Vagina (tissue), 2 donors: ENCODE results near the gene MEGF6. TPM values are rescaled to one million over a fixed set of nuclear protein-coding genes. Genes with fewer than 3 reads are reported as not detected.

Source experiments
- DNase-seq, 2 donors: peaks; one replicate each; pipeline ENCODE4 v3.0.0-alpha.2; 2017; ENCODE audit errors: extremely low spot score in 2 of 2
- H3K27ac ChIP-seq: fragments of 200-600 bp; sonication (generic); one replicate; pipeline ENCODE4 v1.5.1; 2019
- H3K27me3 ChIP-seq: fragments of 200-600 bp; sonication (generic); one replicate; pipeline ENCODE4 v1.5.1; 2019
- H3K36me3 ChIP-seq, 2 donors: fragments of 200-600 bp; sonication (generic); one replicate each; pipeline ENCODE4 v1.5.1; 2017 to 2019
- H3K4me1 ChIP-seq: fragments of 200-600 bp; sonication (generic); one replicate; pipeline ENCODE4 v1.5.1; 2019
- H3K4me3 ChIP-seq, 2 donors: fragments of 200-600 bp; sonication (generic); 1 replicate in 1 of 2; 2 replicates in 1 of 2; pipeline ENCODE4 v1.5.1; 2016 to 2019
- H3K9me3 ChIP-seq: fragments of 200-600 bp; sonication (generic); one replicate; pipeline ENCODE4 v1.5.1; 2019
- CTCF ChIP-seq, 3 experiments: fragments of 450-650 bp in 2 of 3; fragments of 200-600 bp in 1 of 3; sonication (generic) in 1 of 3; IDR thresholded peaks; one replicate each; pipeline ENCODE4 v1.5.1; 2017 to 2019; ENCODE audit warnings: antibody characterized with exemption in 3 of 3, mild to moderate bottlenecking in 2 of 3, moderate library complexity in 2 of 3
- POLR2A ChIP-seq, 2 donors: fragments of 450-650 bp; IDR thresholded peaks; one replicate each; pipeline ENCODE4 v1.6.1; 2017; ENCODE audit warnings: antibody characterized with exemption in 2 of 2, mild to moderate bottlenecking in 2 of 2, moderate library complexity in 2 of 2
- POLR2AphosphoS5 ChIP-seq, 2 donors: sonication (generic); formaldehyde crosslinking; IDR thresholded peaks; one replicate each; pipeline ENCODE4 v1.9.0; 2017; ENCODE audit warnings: antibody characterized with exemption in 2 of 2, mild to moderate bottlenecking in 2 of 2, low read depth in 1 of 2; ENCODE audit not compliant: insufficient read depth in 1 of 2
- intact Hi-C: fragments of 100-400 bp; cut with DNase I; formaldehyde crosslinking; loops from one replicate; pipeline ENCODE4 v1.15.1; 2023
- total RNA-seq: library from RNA; depleted of rRNA; stranded (reverse); fragments of >200 nt; gene quantifications from one replicate; pipeline ENCODE4 v1.2.3, GENCODE V29; 2016

Gene MEGF6
- total RNA-seq, 1 donor from 2014 or later = 37.6 TPM

GRCh38 chr1:3454811-3455618, 156.3 kb downstream of the MEGF6 start:
- TF ChIP-seq CTCF (IDR thresholded peaks at IDR 0.05) (no peak), POLR2A (IDR thresholded peaks at IDR 0.05) (no peak), POLR2AphosphoS5 (IDR thresholded peaks at IDR 0.05; ENCODE audit: insufficient read depth in 1 of 2, low read depth in 1 of 2) (no peak)
- peaks cover 45% of the 10 kb centered on the region for H3K4me1 ChIP-seq
- H3K27ac ChIP-seq = peak overlapping the region; percentile 74
- no peaks in the 10 kb centered on the region for H3K36me3 ChIP-seq
- intact Hi-C loops = loop anchor here (10.0 kb wide), 1 partner anchor 260 kb away; no protein-coding TSS in a partner anchor
- peak overlapping the region; percentile 60 to 70 for H3K4me3 ChIP-seq
- no peak for DNase-seq
- H3K9me3 ChIP-seq = no peaks in the 10 kb centered on the region
- no peaks in the 10 kb centered on the region for H3K27me3 ChIP-seq

GRCh38 chr1:3453891-3454810, 157.2 kb downstream of the MEGF6 start, which contains the start of gene ARHGEF16:
TSS of gene ARHGEF16 (plus strand) at chr1:3454665. CDS start at chr1:3463085, 8,420 bp downstream.
- peaks cover 38% of the 10 kb centered on the region for H3K4me1 ChIP-seq
- H3K9me3 ChIP-seq = no peaks in the 10 kb centered on the region
- peak within 1 kb of the TSS; percentile 60 to 70 for H3K4me3 ChIP-seq
- peak within 1 kb of the TSS; percentile 74 for H3K27ac ChIP-seq
- no peaks in the 10 kb centered on the region for H3K27me3 ChIP-seq
- H3K36me3 ChIP-seq = no peaks in the 10 kb centered on the region
- TF ChIP-seq POLR2A (IDR thresholded peaks at IDR 0.05) (no peak), CTCF (IDR thresholded peaks at IDR 0.05) (peak in 1 of 3 experiments; percentile 24)
- DNase-seq = no peak
- intact Hi-C loops = loop anchor here (10.0 kb wide), 1 partner anchor 261 kb away; no protein-coding TSS in a partner anchor

GRCh38 chr1:3453203-3453761, 158.0 kb downstream of the MEGF6 start:
- Histone ChIP-seq H3K36me3 (no peaks in the 10 kb centered on the region), H3K9me3 (no peaks in the 10 kb centered on the region), H3K4me1 (peaks cover 34% of the 10 kb centered on the region), H3K27me3 (no peaks in the 10 kb centered on the region), H3K4me3 (no peak overlapping the region), H3K27ac (no peak overlapping the region)
- no peak for DNase-seq
- intact Hi-C loops = loop anchor here (10.0 kb wide), 1 partner anchor 262 kb away; no protein-coding TSS in a partner anchor
- TF ChIP-seq CTCF (IDR thresholded peaks at IDR 0.05) (peak; percentile 68 to 74 (median 73)), POLR2A (IDR thresholded peaks at IDR 0.05) (no peak)

- no peaks in the 10 kb centered on the region for H3K36me3 ChIP-seq
- peaks cover 29% of the 10 kb centered on the region for H3K4me1 ChIP-seq
- no peak overlapping the region for H3K27ac ChIP-seq
- intact Hi-C loops = loop anchor here (10.0 kb wide), 1 partner anchor 262 kb away; no protein-coding TSS in a partner anchor
- H3K27me3 ChIP-seq = no peaks in the 10 kb centered on the region
- no peak for DNase-seq
- TF ChIP-seq POLR2A (IDR thresholded peaks at IDR 0.05) (no peak), POLR2AphosphoS5 (IDR thresholded peaks at IDR 0.05; ENCODE audit: insufficient read depth in 1 of 2, low read depth in 1 of 2) (no peak), CTCF (IDR thresholded peaks at IDR 0.05) (no peak)
- no peaks in the 10 kb centered on the region for H3K9me3 ChIP-seq
- H3K4me3 ChIP-seq = no peak overlapping the region
Observed at GRCh38 chr1:3452866-3453175, 158.5 kb downstream of the MEGF6 start.
